ENCODE measurements around the gene IGSF21.

IGSF21 gene

GRCh38 chr1:18230840-18231239 is 123.2 kb downstream of the IGSF21 start:
- TF ChIP-seq CTCF (IDR thresholded peaks at IDR 0.05; ENCODE audit: low read length): no peak
- TF ChIP-seq EZH2 (optimal IDR thresholded peaks at IDR 0.05; ENCODE audit: low read depth, low read length): no peak
- TF ChIP-seq EZH2phosphoT487 (IDR thresholded peaks at IDR 0.05; ENCODE audit: low read length): no peak
- no peaks in the 10 kb centered on the region for H3K79me2 ChIP-seq (ENCODE audit: low read length)
- no peak overlapping the region for H3K4me2 ChIP-seq (ENCODE audit: low read depth, low read length)
- no peaks in the 10 kb centered on the region for H3F3A ChIP-seq (ENCODE audit: insufficient read depth, low read length)
- H2AFZ ChIP-seq (ENCODE audit: low read length): no peak overlapping the region
- no peaks in the 10 kb centered on the region for H3K9me2 ChIP-seq (replicated peaks; ENCODE audit: insufficient read depth, low read length)
- H4K20me1 ChIP-seq (ENCODE audit: insufficient read depth, low read length): no peaks in the 10 kb centered on the region
- H3K4me1 ChIP-seq (ENCODE audit: low read length): no peaks in the 10 kb centered on the region
- H3K9me3 ChIP-seq (replicated peaks; ENCODE audit: insufficient read depth, low read length): no peaks in the 10 kb centered on the region
- H3K9ac ChIP-seq (ENCODE audit: low read length): no peak overlapping the region
- H3K36me3 ChIP-seq (replicated peaks; ENCODE audit: insufficient read depth, low read length): no peaks in the 10 kb centered on the region
- no peak overlapping the region for H3K27ac ChIP-seq (ENCODE audit: low read length)
- no peak for DNase-seq
- H3K27me3 ChIP-seq (replicated peaks; ENCODE audit: insufficient read depth, low read length): peaks cover 35% of the 10 kb centered on the region
- no peak overlapping the region for H3K4me3 ChIP-seq (ENCODE audit: low read length)

- Histone ChIP-seq H3K27ac (ENCODE audit: low read length) (no peak overlapping the region), H3K4me2 (ENCODE audit: low read depth, low read length) (no peak overlapping the region), H3K4me1 (ENCODE audit: low read length) (no peaks in the 10 kb centered on the region), H3K27me3 (replicated peaks; ENCODE audit: insufficient read depth, low read length) (peaks cover 31% of the 10 kb centered on the region), H3K9ac (ENCODE audit: low read length) (no peak overlapping the region), H4K20me1 (ENCODE audit: insufficient read depth, low read length) (no peaks in the 10 kb centered on the region), H3F3A (ENCODE audit: insufficient read depth, low read length) (no peaks in the 10 kb centered on the region), H3K36me3 (replicated peaks; ENCODE audit: insufficient read depth, low read length) (no peaks in the 10 kb centered on the region), H3K4me3 (ENCODE audit: low read length) (no peak overlapping the region), H3K79me2 (ENCODE audit: low read length) (no peaks in the 10 kb centered on the region), H3K9me2 (replicated peaks; ENCODE audit: insufficient read depth, low read length) (no peaks in the 10 kb centered on the region), H2AFZ (ENCODE audit: low read length) (no peak overlapping the region), H3K9me3 (replicated peaks; ENCODE audit: insufficient read depth, low read length) (no peaks in the 10 kb centered on the region)
- DNase-seq: no peak
- TF ChIP-seq CTCF (IDR thresholded peaks at IDR 0.05; ENCODE audit: low read length): peak; percentile 43
- no peak for TF ChIP-seq EZH2phosphoT487 (IDR thresholded peaks at IDR 0.05; ENCODE audit: low read length)
Measured at GRCh38 chr1:18232052-18232451, 124.5 kb downstream of the IGSF21 start.

- no peak overlapping the region for H3K27ac ChIP-seq (ENCODE audit: low read length)
- no peaks in the 10 kb centered on the region for H3F3A ChIP-seq (ENCODE audit: insufficient read depth, low read length)
- H3K36me3 ChIP-seq (replicated peaks; ENCODE audit: insufficient read depth, low read length): no peaks in the 10 kb centered on the region
- peaks cover 44% of the 10 kb centered on the region for H3K27me3 ChIP-seq (replicated peaks; ENCODE audit: insufficient read depth, low read length)
- no peaks in the 10 kb centered on the region for H3K79me2 ChIP-seq (ENCODE audit: low read length)
- TF ChIP-seq CTCF (IDR thresholded peaks at IDR 0.05; ENCODE audit: low read length): no peak
- TF ChIP-seq EZH2phosphoT487 (IDR thresholded peaks at IDR 0.05; ENCODE audit: low read length): no peak
- no peak for TF ChIP-seq EZH2 (optimal IDR thresholded peaks at IDR 0.05; ENCODE audit: low read depth, low read length)
- no peaks in the 10 kb centered on the region for H3K4me1 ChIP-seq (ENCODE audit: low read length)
- no peak for DNase-seq
- H3K9ac ChIP-seq (ENCODE audit: low read length): no peak overlapping the region
- no peak overlapping the region for H2AFZ ChIP-seq (ENCODE audit: low read length)
- H3K4me3 ChIP-seq (ENCODE audit: low read length): no peak overlapping the region
- H3K9me2 ChIP-seq (replicated peaks; ENCODE audit: insufficient read depth, low read length): no peaks in the 10 kb centered on the region
- no peaks in the 10 kb centered on the region for H3K9me3 ChIP-seq (replicated peaks; ENCODE audit: insufficient read depth, low read length)
- H3K4me2 ChIP-seq (ENCODE audit: low read depth, low read length): no peak overlapping the region
- H4K20me1 ChIP-seq (ENCODE audit: insufficient read depth, low read length): no peaks in the 10 kb centered on the region
Measured at GRCh38 chr1:18233176-18233864, 125.7 kb downstream of the IGSF21 start.
